NCI-H446 (cell line): ENCODE data around the gene ANGPTL7.
A peak's percentile ranks its signal among the peaks of the same experiment; 100 is the strongest.
"Not testable (repeated sequence)": the region's sequence is repeated elsewhere in the genome, so short reads cannot be mapped to it uniquely, and the experiment has no call there.

Source experiments
- DNase-seq, 2 experiments: peaks; one replicate each; lab custom pipeline; 2025; lab: John Stamatoyannopoulos, UW

Gene ANGPTL7

GRCh38 chr1:11188858-11189451 lies at the start of gene ANGPTL7:
Gene ANGPTL7, plus strand, starts transcription at chr1:11189355. Its CDS starts 225 bp downstream, at chr1:11189580.
- DNase-seq, result no peak

GRCh38 chr1:11142618-11143391 lies 46.4 kb upstream of the ANGPTL7 start:
- DNase-seq, result no peak

GRCh38 chr1:11143401-11143800 lies 45.8 kb upstream of the ANGPTL7 start:
- DNase-seq, result no peak

GRCh38 chr1:11143907-11144306 lies 45.2 kb upstream of the ANGPTL7 start:
- DNase-seq, result no peak

- peak in 1 of 2 experiments; percentile 12 for DNase-seq
Measured at GRCh38 chr1:11144570-11145256, 44.4 kb upstream of the ANGPTL7 start.

GRCh38 chr1:11145741-11146140 lies 43.4 kb upstream of the ANGPTL7 start:
- no peak for DNase-seq

GRCh38 chr1:11147197-11147770 lies 41.9 kb upstream of the ANGPTL7 start:
- DNase-seq, result peak in 1 of 2 experiments; percentile 46

- DNase-seq, result peak; percentile 15 to 79
Measured at GRCh38 chr1:11150326-11150725, 38.8 kb upstream of the ANGPTL7 start.

- no peak for DNase-seq
Measured at GRCh38 chr1:11151114-11151513, 38.0 kb upstream of the ANGPTL7 start.

GRCh38 chr1:11151826-11152612 lies 37.1 kb upstream of the ANGPTL7 start:
- DNase-seq, result no peak

GRCh38 chr1:11152755-11153154 lies 36.4 kb upstream of the ANGPTL7 start:
- no peak for DNase-seq

GRCh38 chr1:11153184-11153583 lies 36.0 kb upstream of the ANGPTL7 start:
- no peak for DNase-seq

GRCh38 chr1:11156441-11156840 lies 32.7 kb upstream of the ANGPTL7 start:
- no peak for DNase-seq

- DNase-seq, result no peak
Measured at GRCh38 chr1:11156963-11157362, 32.2 kb upstream of the ANGPTL7 start.

- DNase-seq, result peak; percentile 74 to 84
Measured at GRCh38 chr1:11157394-11157793, 31.8 kb upstream of the ANGPTL7 start.

GRCh38 chr1:11157867-11158266 lies 31.3 kb upstream of the ANGPTL7 start:
- DNase-seq, result peak; percentile 80 to 94

- no peak for DNase-seq
Measured at GRCh38 chr1:11158291-11158690, 30.9 kb upstream of the ANGPTL7 start.

GRCh38 chr1:11158720-11159321 lies 30.3 kb upstream of the ANGPTL7 start:
- peak in 1 of 2 experiments; percentile 56 for DNase-seq

- not testable (repeated sequence) for DNase-seq
Measured at GRCh38 chr1:11162752-11163151, 26.4 kb upstream of the ANGPTL7 start.

GRCh38 chr1:11166744-11167143 lies 22.4 kb upstream of the ANGPTL7 start:
- not testable (repeated sequence) for DNase-seq

- DNase-seq, result no peak
Measured at GRCh38 chr1:11168731-11169130, 20.4 kb upstream of the ANGPTL7 start.
